ENCODE results near the gene ELOF1.

DNA sequence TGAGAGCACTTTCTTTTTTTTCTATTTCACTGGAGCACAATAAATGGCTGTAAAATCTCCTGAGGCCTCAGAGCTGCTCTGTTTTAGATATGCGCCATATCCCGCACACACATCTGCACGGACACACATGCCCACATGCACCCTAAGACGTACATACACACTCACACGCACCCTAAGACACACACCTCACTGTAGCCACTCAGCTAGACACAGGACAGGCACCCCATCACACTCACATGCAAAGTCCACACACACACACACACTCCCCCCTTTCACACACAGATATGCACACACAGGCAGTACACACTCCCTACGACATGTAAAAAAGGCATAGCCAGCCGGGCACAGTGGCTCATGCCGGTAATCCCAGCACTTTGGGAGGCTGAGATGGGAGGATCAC is 8.8 kb downstream of the ELOF1 start:
- TF ChIP-seq, protein P1, sequence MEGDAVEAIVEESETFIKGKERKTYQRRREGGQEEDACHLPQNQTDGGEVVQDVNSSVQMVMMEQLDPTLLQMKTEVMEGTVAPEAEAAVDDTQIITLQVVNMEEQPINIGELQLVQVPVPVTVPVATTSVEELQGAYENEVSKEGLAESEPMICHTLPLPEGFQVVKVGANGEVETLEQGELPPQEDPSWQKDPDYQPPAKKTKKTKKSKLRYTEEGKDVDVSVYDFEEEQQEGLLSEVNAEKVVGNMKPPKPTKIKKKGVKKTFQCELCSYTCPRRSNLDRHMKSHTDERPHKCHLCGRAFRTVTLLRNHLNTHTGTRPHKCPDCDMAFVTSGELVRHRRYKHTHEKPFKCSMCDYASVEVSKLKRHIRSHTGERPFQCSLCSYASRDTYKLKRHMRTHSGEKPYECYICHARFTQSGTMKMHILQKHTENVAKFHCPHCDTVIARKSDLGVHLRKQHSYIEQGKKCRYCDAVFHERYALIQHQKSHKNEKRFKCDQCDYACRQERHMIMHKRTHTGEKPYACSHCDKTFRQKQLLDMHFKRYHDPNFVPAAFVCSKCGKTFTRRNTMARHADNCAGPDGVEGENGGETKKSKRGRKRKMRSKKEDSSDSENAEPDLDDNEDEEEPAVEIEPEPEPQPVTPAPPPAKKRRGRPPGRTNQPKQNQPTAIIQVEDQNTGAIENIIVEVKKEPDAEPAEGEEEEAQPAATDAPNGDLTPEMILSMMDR (IDR thresholded peaks at IDR 0.05; ENCODE audit: borderline replicate concordance, extremely low read depth, low read length, poor library complexity, severe bottlenecking), result no peak
- TF ChIP-seq EZH2 (IDR thresholded peaks at IDR 0.05; ENCODE audit: borderline replicate concordance, low read depth, low read length, severe bottlenecking), result no peak

Data from DND-41 (cell line).